Activated CD4-positive, alpha-beta T cell treated with anti-CD3 and anti-CD28 coated beads, Interleukin-2, Interleukin-6, amounts not matched to agents 100 ng/mL and 50 ng/mL, durations not matched to agents 16 hours and 8 hours (primary cell): Measurements from ENCODE around the gene MOXD1.

Source experiments
- DNase-seq: peaks from one replicate; pipeline ENCODE4 v3.0.0-alpha.2; 2020

Gene MOXD1

DNA sequence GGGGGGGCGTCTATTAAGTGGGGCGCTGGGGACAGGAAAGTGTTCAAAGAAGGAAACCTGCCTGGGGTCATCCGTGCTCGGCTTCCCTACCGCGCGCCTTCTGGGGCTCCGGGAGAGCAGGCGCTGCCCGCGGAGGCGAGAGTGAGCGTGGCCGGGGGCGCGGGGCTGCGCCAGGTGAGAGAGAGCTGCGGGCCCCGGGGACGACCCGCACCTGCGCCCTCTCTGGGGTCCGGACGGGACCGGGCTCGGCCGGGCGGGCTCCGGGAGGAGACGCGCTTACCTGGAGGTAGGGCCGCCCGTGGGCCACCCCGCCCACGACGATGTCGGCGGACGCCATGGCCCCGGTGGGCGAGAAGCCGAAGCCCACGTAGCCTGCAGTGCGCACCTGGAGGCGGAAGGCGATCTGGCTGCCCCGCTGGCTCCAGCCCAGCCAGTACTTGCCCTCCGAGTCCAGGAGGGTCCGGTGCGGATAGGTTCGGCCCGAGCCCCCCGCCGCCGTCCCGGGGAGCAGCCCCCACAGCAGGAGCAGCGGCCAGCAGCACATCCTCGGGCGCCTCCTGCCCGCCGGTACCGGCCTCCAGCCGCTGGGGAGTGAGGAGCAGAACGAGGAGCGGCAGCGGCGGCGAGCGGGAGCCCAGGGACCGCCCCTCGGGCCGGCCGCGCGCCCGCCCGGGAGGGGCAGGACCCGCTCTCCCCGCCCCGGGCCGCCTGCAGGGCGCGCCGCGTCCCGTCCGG, at the start of gene MOXD1:
TSS of gene MOXD1 (minus strand) at position 593 of the 735 bp plus-strand sequence. CDS start at position 544, 49 bp downstream.
- no peak for DNase-seq

DNA sequence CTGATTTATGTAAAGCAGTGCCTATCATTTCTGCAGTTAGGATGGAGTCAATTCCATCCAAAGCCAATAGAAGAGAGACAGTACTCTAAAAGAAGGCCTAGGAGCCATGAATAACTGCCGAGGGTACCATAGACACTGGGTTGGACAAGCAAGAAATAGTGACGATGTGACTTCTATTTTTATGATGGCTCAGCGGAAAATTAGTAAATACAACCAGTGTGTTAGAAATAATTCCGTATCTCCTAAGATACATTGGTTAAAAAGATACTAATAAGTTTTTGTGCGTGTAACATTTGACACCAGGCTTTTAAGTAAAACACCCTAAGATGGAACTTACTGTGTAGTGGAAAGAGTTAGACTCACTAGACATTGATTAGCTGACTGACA, 45.6 kb upstream of the MOXD1 start:
- no peak for DNase-seq

DNA sequence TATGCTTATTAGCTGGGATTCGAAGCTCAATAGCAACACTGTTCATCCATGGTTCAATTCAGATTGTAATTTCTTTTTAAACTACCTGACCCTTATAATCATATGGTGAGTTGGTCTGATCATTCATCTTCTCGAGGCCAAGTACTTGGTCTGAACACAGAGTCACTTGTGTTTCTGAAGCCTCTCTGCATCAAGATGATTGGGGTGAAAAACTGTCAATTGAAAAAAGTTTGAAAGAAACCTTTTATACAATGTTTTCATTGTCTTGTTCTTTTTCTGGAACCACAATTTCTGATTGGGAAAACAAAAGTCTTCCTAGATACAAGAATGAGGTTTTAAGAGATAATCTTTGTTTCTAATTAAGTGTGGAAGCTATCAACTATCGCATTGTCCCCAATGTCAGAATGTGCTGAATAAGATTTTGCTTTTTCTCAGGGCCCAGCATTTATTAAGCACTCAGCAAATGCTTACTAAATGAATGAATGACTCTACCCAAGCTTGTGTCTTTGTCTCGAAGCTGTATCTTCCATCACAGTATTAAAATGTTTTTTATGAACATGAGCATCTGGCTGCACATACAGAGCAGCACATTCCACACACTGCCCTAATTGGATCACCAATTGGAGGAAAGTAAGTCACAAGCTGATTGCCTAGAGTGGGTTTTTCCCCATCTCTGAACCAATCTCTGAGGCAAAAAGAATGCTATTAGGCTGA, 45.0 kb upstream of the MOXD1 start:
- no peak for DNase-seq

DNA sequence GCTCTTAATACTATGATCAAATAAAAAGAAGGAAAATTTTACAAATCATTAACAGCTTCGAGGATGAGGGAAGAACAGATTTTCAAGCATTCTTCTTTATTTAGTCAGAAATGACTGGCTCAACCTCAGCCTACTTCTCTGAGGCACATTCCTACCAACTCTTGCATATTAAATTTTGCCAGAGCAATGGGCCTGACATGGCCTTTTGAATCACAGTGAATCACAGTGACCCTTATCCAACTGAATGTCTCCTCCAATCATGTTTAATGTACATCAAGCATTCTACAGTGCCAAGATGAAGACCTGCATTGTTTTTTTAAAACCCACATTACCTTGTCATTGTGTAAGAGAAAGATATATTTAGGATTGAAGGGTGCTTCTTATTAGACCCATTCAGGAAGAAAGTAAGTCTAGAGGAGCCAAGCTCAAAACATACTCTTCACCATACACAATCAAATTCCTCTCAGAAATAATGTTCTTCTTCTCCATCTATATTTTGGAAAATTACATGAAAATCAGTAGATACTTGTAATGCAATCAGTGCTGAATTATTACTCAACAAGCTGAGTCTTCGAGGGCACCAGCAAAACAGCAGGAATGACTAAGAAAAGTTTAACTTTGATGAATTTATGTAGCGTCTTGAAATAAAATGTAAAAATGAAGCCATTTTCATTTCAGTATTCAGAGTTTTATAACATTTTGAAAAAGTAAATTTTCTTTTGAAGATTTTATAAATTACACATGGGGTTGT, 44.1 kb upstream of the MOXD1 start:
- DNase-seq, result no peak

DNA sequence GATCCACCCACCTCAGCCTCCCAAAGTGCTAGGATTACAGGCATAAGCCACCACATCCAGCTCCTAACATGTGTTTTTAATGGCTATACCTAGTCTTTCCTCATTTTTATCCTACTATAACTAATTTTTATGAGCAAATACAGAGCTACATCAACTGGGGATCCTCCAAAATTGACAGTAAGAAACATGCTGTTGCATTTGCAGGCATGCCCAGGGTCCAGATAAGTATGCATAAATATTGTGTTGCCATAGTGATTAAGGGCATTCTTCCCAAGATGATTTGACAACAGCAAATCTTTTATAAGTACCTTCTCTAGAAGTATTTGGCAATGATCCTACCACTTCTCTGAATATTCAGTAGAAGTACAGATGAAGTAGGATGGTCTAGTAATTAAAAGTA, 41.9 kb upstream of the MOXD1 start:
- no peak for DNase-seq

- no peak for DNase-seq
These were observed 28.8 kb upstream of the MOXD1 start for GRCh38 chr6:132430110-132430509.

GRCh38 chr6:132425176-132425575, 23.9 kb upstream of the MOXD1 start:
- DNase-seq, result no peak

- DNase-seq, result no peak
These were observed 22.6 kb upstream of the MOXD1 start for GRCh38 chr6:132423839-132424238.

DNA sequence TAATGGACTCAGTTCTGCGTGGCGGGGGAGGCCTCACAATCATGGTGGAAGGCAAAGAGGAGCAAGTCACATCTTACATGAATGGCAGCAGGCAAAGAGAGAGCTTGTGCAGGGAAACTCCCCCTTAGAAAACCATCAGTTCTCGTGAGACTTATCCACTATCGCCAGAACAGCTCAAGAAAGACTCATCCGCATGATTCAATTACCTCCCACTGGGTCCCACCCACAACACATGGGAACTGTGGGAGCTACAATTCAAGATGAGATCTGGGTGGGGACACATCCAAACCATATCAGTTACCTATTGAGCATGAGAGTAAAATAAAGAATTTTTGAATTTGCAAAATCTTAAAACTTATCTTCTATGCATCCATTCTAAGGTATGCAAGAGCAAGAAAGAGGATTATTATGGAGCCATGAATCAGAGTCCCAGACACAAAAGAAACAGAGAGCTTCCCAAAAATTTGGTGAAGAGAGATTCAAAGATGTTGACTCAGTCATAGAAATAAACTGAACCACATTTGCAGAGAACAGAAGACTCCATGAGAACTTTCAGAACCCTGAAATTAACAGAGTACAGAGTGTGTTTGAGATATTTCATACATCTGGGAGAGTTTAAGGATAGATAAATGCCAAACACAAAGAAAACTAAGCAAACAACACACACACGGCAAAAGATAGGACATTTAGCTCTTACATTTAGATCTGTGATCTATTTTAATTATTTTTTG, 17.1 kb upstream of the MOXD1 start:
- DNase-seq, result no peak

- DNase-seq, result no peak
These were observed 13.5 kb upstream of the MOXD1 start for GRCh38 chr6:132414761-132415160.

- DNase-seq, result no peak
These were observed 13.0 kb upstream of the MOXD1 start for GRCh38 chr6:132414322-132414721.

- no peak for DNase-seq
These were observed 12.2 kb upstream of the MOXD1 start for GRCh38 chr6:132413499-132413802.

DNA sequence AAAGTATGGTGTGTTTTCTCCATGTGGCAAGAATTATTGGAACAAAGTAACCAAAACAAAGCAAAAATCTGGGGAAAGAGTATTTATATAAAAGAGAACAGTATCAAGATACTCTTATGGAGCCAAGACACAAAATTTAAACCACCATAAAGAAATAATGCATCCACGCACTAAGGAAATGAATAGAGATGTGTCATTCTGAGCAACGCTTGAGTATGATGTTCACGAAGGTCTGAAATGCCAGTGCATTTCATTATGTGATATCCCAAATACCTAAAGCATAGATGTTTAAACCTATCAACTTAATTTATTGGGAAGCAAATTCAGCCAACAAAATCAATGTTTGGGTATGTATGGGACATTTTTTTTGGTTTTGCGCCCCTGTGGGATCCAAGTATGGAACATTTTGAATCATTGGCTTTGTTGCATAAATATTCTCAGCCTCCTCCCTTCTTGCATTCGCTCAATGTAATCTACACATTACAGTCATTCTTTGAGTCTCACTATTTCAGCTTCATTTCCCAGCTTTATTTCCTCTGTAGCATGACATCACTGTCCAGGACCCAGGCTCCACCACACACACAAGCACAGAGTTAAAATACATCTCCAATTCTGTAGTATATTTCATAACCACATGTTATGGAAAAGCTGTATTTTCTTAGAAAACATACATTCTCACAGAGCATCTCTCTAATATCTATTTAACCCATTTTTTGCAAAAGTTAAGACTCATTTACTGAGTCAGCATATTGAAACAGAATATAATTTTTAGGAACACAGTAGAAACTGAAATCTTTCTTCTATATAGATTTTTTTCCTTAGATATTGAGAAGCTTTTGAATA, 11.6 kb upstream of the MOXD1 start:
- DNase-seq, result no peak

- DNase-seq, result no peak
These were observed 10.0 kb upstream of the MOXD1 start for GRCh38 chr6:132411296-132411695.

- DNase-seq, result no peak
These were observed 9.6 kb upstream of the MOXD1 start for GRCh38 chr6:132410830-132411229.

- peak; percentile 15 for DNase-seq
These were observed 4.1 kb upstream of the MOXD1 start for GRCh38 chr6:132405143-132405915.

- DNase-seq, result peak; percentile 12
These were observed 3.5 kb upstream of the MOXD1 start for GRCh38 chr6:132404736-132405135.

DNA sequence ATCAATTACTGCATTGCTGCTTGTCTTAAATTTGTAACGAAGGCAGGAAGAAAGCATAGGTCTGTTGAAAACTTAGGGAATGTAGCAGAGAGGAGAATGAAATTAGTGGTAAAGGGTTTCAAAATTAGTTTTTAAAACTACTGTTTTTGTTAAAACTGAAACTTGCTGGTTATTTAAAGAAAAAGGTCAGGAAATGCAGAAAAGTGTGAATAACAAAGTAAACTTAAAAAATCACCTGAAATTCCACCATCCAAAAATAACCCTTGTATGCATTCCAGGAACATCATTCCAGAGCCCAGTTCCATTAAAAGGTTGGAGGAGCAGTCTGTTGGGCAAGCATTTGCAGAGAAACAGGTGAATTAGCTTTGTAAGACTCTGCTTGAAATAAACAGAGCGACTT, 3.1 kb upstream of the MOXD1 start:
- DNase-seq, result no peak

DNA sequence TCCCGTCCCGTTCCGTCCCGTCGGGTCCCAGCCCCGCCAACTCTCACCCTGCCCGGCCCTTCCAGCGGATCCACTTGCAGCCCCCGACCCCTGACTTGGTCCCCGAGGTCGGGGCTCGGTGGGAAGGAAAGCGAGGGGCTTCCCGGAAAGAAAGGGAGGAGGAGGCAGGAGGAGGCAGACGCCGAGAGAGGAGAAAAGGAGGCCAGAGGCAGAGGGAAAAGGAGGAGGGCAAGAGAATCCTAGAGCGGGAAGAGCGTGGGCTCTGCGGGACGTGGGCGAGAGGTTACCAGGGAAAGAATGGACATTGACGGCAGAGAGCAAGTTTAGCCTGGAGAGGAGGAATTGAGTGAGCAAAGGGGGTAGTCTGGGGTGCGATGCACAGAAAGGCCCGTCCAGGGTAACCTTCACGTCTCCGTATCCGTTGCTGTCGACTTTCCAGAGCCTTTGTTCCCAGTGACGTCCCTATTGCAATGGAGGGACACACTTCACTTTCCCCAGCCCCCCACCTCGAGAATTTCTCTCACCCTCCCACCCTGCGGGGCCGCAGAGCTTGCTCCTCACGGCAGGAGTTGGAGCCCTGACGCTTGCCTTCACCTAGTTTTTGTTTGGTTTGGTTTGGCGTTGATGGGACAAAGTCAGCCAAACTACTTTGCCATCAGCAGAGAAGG, 477 bp upstream of the MOXD1 start:
- DNase-seq, result no peak

DNA sequence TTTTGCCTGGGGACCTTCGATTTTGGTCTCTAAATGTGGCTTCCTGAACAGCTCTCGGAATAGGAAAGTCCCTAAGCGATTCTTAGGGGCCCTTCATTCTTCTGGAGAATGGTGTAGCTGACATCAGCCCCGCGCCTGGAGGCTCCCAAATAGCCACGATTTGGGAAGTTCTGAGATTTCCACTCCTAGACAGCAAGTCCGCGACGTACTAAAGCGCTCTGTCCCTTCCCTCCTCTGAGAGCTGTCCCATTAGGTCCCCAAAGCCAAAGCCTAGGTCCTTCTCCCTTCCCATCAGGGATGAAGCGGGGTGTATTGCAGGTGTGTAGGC, 756 bp downstream of the MOXD1 start:
- DNase-seq, result no peak
